Skeletal muscle satellite cell (primary cell): ENCODE measurements around the gene EHMT2. TPM values are rescaled to one million over a fixed set of nuclear protein-coding genes. Genes with fewer than 3 reads are reported as not detected.
A peak's percentile ranks its signal among the peaks of the same experiment; 100 is the strongest.

Source experiments
- H3K27me3 ChIP-seq: 2 replicates; pipeline ENCODE4 v1.7.0; 2013; ENCODE audit warnings: low read length; ENCODE audit not compliant: control insufficient read depth, insufficient read depth
- H3K36me3 ChIP-seq: 2 replicates; pipeline ENCODE4 v1.7.0; 2013; ENCODE audit warnings: mild to moderate bottlenecking, control low read depth, low read length; ENCODE audit not compliant: insufficient read depth
- H3K4me1 ChIP-seq: 2 replicates; pipeline ENCODE4 v1.7.0; 2013; ENCODE audit warnings: low read length; ENCODE audit not compliant: control insufficient read depth, insufficient read depth
- H3K4me2 ChIP-seq: 2 replicates; pipeline ENCODE4 v1.7.0; 2013; ENCODE audit warnings: mild to moderate bottlenecking, low read length
- H3K4me3 ChIP-seq: 2 replicates; pipeline ENCODE4 v1.7.0; 2013; ENCODE audit warnings: low read length
- H3K9ac ChIP-seq: 2 replicates; pipeline ENCODE4 v1.7.0; 2013; ENCODE audit warnings: mild to moderate bottlenecking, low read depth, low read length, moderate library complexity
- H3K9me3 ChIP-seq: replicated peaks from 2 replicates; pipeline ENCODE4 v1.7.0; 2013; ENCODE audit warnings: mild to moderate bottlenecking, control low read depth, low read length
- small RNA-seq: library from RNA; depleted of rRNA; stranded (forward); fragments of <200 nt; gene quantifications from one replicate; pipeline ENCODE3, GENCODE V24; 2012

EHMT2 gene

DNA sequence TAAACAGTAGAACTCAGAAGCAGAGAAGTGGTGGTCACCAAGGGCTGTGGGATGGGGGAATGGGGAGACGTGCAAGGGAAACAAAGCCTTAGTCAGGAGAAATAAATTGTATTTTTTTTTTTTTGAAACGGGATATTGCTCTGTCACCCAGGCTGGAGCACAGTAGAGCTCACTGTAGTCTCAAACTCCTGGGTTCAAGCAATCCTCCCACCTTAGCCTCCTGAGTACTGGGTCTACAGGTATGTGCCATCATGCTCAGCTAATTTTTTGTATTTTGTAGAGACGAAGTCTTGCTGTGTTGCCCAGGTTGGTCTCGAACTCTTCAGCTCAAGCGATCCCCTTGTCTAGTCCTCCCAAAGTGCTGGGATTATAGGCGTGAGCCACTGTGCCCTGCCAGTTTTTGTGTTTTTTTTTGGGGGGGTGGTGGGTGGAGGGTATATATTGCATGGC is 66.6 kb downstream of the EHMT2 start:
- H3K36me3 ChIP-seq = peaks cover under 1% of the 10 kb centered on the region
- peak overlapping the region; percentile 71 for H3K4me3 ChIP-seq
- peak overlapping the region; percentile 78 for H3K9ac ChIP-seq
- peak overlapping the region; percentile 79 for H3K4me2 ChIP-seq
- no peaks in the 10 kb centered on the region for H3K9me3 ChIP-seq
- no peaks in the 10 kb centered on the region for H3K27me3 ChIP-seq
- peaks cover 23% of the 10 kb centered on the region for H3K4me1 ChIP-seq

Small RNAs within 50 kb of the gene (small RNA-seq; reads per million reads assigned to genes)
- gene AL645922.1 (not detected), gene SNORD48 (34.5 reads per million, percentile 95 among the genes with 10 or more reads in this experiment), gene SNORD52 (not detected)
